Panc1 (cell line): ENCODE data around the gene DECR2. TPM values are rescaled to one million over a fixed set of nuclear protein-coding genes. Genes with fewer than 3 reads are reported as not detected.

Experiments
- ATAC-seq: fragments of 200-7000 bp; cut with Tn5 transposase; 2 replicates; pipeline ENCODE4 v1.9.1; 2020; ENCODE audit warnings: mild to moderate bottlenecking, moderate library complexity
- BruUV-seq: library from RNA; stranded (reverse); fragments of 400-500 nt; replicated peaks from 2 replicates; lab custom pipeline; 2021; lab: Mats Ljungman, UMichigan
- CTCF ChIA-PET: fragments of 300-600 bp; sonication (Branson Sonifier 250); formaldehyde crosslinking; loops from one replicate; lab custom pipeline; 2022; ENCODE audit warnings: antibody characterized with exemption; lab: Charles Lee
- POLR2A ChIA-PET: fragments of 300-600 bp; sonication (Branson Sonifier 250); formaldehyde crosslinking; loops from one replicate; lab custom pipeline; 2022; ENCODE audit warnings: antibody characterized with exemption; lab: Charles Lee
- DNase-seq: peaks from one replicate; pipeline ENCODE4 v3.0.0-alpha.2; 2010; ENCODE audit warnings: low read depth, low spot score
- H3K27ac ChIP-seq: 2 replicates; pipeline ENCODE4 v1.5.1; 2011; ENCODE audit warnings: mild to moderate bottlenecking, low read length, inconsistent platforms
- H3K27me3 ChIP-seq: fragments of 200-500 bp; sonication (Bioruptor generic); 2 replicates; pipeline ENCODE4 v1.6.0; 2014; ENCODE audit warnings: low read length, inconsistent platforms; ENCODE audit not compliant: control insufficient read depth, insufficient read depth
- H3K36me3 ChIP-seq: fragments of 200-500 bp; sonication (Bioruptor generic); 2 replicates; pipeline ENCODE4 v1.5.1; 2014; ENCODE audit warnings: inconsistent platforms, mild to moderate bottlenecking, low read length, moderate library complexity; ENCODE audit not compliant: control insufficient read depth, insufficient read depth
- H3K4me1 ChIP-seq: 2 replicates; pipeline ENCODE4 v1.5.1; 2011; ENCODE audit warnings: inconsistent platforms, mild to moderate bottlenecking, low read length, moderate library complexity; ENCODE audit not compliant: control insufficient read depth, insufficient read depth
- H3K4me3 ChIP-seq, 2 experiments: 2 replicates each; pipeline ENCODE4 v1.5.1; 2011 to 2012; ENCODE audit warnings: low read depth in 2 of 2, low read length in 2 of 2, mild to moderate bottlenecking in 2 of 2, inconsistent platforms in 1 of 2, moderate library complexity in 1 of 2
- H3K9me3 ChIP-seq: fragments of 200-500 bp; sonication (Bioruptor generic); 2 replicates; pipeline ENCODE4 v1.5.1; 2014; ENCODE audit warnings: low read depth, mild to moderate bottlenecking, inconsistent platforms, low read length, moderate library complexity; ENCODE audit not compliant: control insufficient read depth, insufficient read depth
- CTCF ChIP-seq: fragments of 450-650 bp; IDR thresholded peaks from 2 replicates; pipeline ENCODE4 v1.5.1; 2017; ENCODE audit warnings: mild to moderate bottlenecking
- POLR2AphosphoS5 ChIP-seq: IDR thresholded peaks from 2 replicates; pipeline ENCODE4 v1.6.1; 2012; ENCODE audit warnings: mild to moderate bottlenecking, low read depth, low read length, moderate library complexity
- SIN3A ChIP-seq: IDR thresholded peaks from 2 replicates; pipeline ENCODE4 v1.6.1; 2012; ENCODE audit warnings: low read depth, mild to moderate bottlenecking, low read length, moderate library complexity, borderline replicate concordance; ENCODE audit not compliant: insufficient read depth
- TCF7L2 ChIP-seq: IDR thresholded peaks from 2 replicates; pipeline ENCODE4 v1.6.1; 2011; ENCODE audit warnings: mild to moderate bottlenecking, low read depth, low read length, inconsistent platforms
- in situ Hi-C: cut with HindIII; loops from 2 replicates; pipeline ENCODE4 v1.10.0; 2016; ENCODE audit warnings: low sequenced_read_pairs, low pct_unique_long_range_greater_than_20kb
- intact Hi-C: fragments of 100-400 bp; cut with micrococcal nuclease; formaldehyde crosslinking; loops from one replicate; pipeline ENCODE4 v1.10.0; 2022; ENCODE audit not compliant: unreplicated experiment
- total RNA-seq: library from RNA; stranded (reverse); gene quantifications from one replicate; pipeline ENCODE4 v1.2.1, GENCODE V29; 2021; ENCODE audit not compliant: unreplicated experiment
- TF ChIP-seq, protein P1 (sequence below), 2 experiments: IDR thresholded peaks; 2 replicates each; pipeline ENCODE4 v1.6.1; 2011 to 2012; ENCODE audit warnings: low read depth in 2 of 2, control low read depth in 1 of 2, low read length in 1 of 2, mild to moderate bottlenecking in 1 of 2, moderate library complexity in 1 of 2; ENCODE audit not compliant: insufficient read depth in 1 of 2

Gene DECR2
- total RNA-seq, 1 experiment from 2014 or later: 92.7 TPM

- Histone ChIP-seq H3K4me3 (no peak overlapping the region), H3K9me3 (no peaks in the 10 kb centered on the region), H3K27me3 (no peaks in the 10 kb centered on the region), H3K4me1 (peaks cover 14% of the 10 kb centered on the region), H3K27ac (no peak overlapping the region), H3K36me3 (no peaks in the 10 kb centered on the region; the same call in 1 of the 2 replicates)
- no TSS peak for BruUV-seq
- TF ChIP-seq, protein P1, sequence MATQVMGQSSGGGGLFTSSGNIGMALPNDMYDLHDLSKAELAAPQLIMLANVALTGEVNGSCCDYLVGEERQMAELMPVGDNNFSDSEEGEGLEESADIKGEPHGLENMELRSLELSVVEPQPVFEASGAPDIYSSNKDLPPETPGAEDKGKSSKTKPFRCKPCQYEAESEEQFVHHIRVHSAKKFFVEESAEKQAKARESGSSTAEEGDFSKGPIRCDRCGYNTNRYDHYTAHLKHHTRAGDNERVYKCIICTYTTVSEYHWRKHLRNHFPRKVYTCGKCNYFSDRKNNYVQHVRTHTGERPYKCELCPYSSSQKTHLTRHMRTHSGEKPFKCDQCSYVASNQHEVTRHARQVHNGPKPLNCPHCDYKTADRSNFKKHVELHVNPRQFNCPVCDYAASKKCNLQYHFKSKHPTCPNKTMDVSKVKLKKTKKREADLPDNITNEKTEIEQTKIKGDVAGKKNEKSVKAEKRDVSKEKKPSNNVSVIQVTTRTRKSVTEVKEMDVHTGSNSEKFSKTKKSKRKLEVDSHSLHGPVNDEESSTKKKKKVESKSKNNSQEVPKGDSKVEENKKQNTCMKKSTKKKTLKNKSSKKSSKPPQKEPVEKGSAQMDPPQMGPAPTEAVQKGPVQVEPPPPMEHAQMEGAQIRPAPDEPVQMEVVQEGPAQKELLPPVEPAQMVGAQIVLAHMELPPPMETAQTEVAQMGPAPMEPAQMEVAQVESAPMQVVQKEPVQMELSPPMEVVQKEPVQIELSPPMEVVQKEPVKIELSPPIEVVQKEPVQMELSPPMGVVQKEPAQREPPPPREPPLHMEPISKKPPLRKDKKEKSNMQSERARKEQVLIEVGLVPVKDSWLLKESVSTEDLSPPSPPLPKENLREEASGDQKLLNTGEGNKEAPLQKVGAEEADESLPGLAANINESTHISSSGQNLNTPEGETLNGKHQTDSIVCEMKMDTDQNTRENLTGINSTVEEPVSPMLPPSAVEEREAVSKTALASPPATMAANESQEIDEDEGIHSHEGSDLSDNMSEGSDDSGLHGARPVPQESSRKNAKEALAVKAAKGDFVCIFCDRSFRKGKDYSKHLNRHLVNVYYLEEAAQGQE (IDR thresholded peaks at IDR 0.05; ENCODE audit: insufficient read depth in 1 of 2, low read depth in 2 of 2, low read length in 1 of 2): no peak
- TF ChIP-seq CTCF (no peak), POLR2AphosphoS5 (no peak), TCF7L2 (no peak), SIN3A (no peak)
- ChIA-PET CTCF (no interaction called here), POLR2A (interaction anchor here (0.6 kb wide), 2 partner anchors 28 to 187 kb away, joined by 5 read pairs; no protein-coding TSS in a partner anchor)
- ATAC-seq: no peak
- in situ Hi-C loops (no loop called here), intact Hi-C loops (no loop called here)
- DNase-seq: no peak
Measured at GRCh38 chr16:364595-365491, 36.8 kb upstream of the DECR2 start.

DNA sequence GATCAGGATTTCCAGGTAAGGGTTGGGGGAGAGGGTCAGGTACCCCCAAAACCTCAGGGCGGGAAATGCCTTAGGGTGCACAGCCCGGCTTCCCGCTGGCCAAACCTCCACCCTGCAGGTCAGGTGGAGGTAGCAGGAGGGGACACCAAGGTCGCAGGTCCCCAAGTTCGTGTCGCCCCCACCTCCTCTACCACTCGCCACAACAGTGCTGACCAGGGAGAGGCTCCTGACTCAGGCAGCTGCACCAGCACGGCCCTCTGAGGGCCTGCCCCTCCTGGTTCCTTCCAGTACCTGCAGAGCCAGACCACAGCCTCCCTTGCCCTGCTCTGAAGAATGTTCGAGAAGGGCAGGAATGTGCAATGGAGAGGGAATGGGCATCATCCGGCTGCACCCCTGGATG, 35.2 kb upstream of the DECR2 start:
- Histone ChIP-seq H3K4me1 (peaks cover 24% of the 10 kb centered on the region), H3K9me3 (no peaks in the 10 kb centered on the region), H3K36me3 (no peaks in the 10 kb centered on the region; the same call in 1 of the 2 replicates), H3K27ac (no peak overlapping the region), H3K4me3 (no peak overlapping the region), H3K27me3 (no peaks in the 10 kb centered on the region)
- ChIA-PET POLR2A (no interaction called here), CTCF (no interaction called here)
- intact Hi-C loops: no loop called here
- no peak for DNase-seq
- no peak for ATAC-seq
- BruUV-seq: no TSS peak
- no peak for TF ChIP-seq POLR2AphosphoS5
- no peak for TF ChIP-seq SIN3A
- TF ChIP-seq, protein P1 (IDR thresholded peaks at IDR 0.05; ENCODE audit: insufficient read depth in 1 of 2, low read depth in 2 of 2, low read length in 1 of 2): no peak
- TF ChIP-seq TCF7L2: no peak
- TF ChIP-seq CTCF: no peak
- in situ Hi-C loops: no loop called here
